Anterior cingulate cortex (tissue), 58 donors: Measurements from ENCODE around the gene PARN.
"Not testable (repeated sequence)": the region's sequence is repeated elsewhere in the genome, so short reads cannot be mapped to it uniquely, and the experiment has no call there.

Experiments
- DNase-seq, 58 donors: peaks; one replicate each; lab custom pipeline; 2025; lab: John Stamatoyannopoulos, UW

Gene PARN

GRCh38 chr16:14446796-14447195 lies 183.3 kb downstream of the PARN start:
- DNase-seq: no peak

GRCh38 chr16:14445937-14446715 lies 183.9 kb downstream of the PARN start:
- DNase-seq: peak in 1 of 58 donors; percentile 1

GRCh38 chr16:14444979-14445810 lies 184.9 kb downstream of the PARN start:
- DNase-seq: no peak

GRCh38 chr16:14441533-14441932 lies 188.5 kb downstream of the PARN start:
- DNase-seq: not testable (repeated sequence)

GRCh38 chr16:14438256-14438655 lies 191.8 kb downstream of the PARN start:
- DNase-seq: no peak

- DNase-seq: no peak
These were observed 192.6 kb downstream of the PARN start for GRCh38 chr16:14437426-14437825.

GRCh38 chr16:14436401-14436955 lies 193.6 kb downstream of the PARN start:
- DNase-seq: peak in 11 of 58 donors; percentile 4 to 42 (median 21)

GRCh38 chr16:14434860-14435259 lies 195.2 kb downstream of the PARN start:
- no peak for DNase-seq

- not testable (repeated sequence) for DNase-seq
These were observed 201.0 kb downstream of the PARN start for GRCh38 chr16:14428971-14429637.

GRCh38 chr16:14428043-14428442 lies 202.0 kb downstream of the PARN start:
- DNase-seq: peak in 2 of 58 donors; percentile 7 to 38

- peak in 45 of 58 donors; percentile 1 to 83 (median 39) for DNase-seq
These were observed 202.6 kb downstream of the PARN start for GRCh38 chr16:14427371-14427948.

GRCh38 chr16:14424595-14424994 lies 205.5 kb downstream of the PARN start:
- DNase-seq: peak in 1 of 58 donors; percentile 5

- DNase-seq: no peak
These were observed 206.7 kb downstream of the PARN start for GRCh38 chr16:14423344-14423743.

GRCh38 chr16:14420721-14421488 lies 209.2 kb downstream of the PARN start:
- DNase-seq: no peak

- DNase-seq: not testable (repeated sequence)
These were observed 209.8 kb downstream of the PARN start for GRCh38 chr16:14420243-14420642.

GRCh38 chr16:14419817-14420216 lies 210.2 kb downstream of the PARN start:
- no peak for DNase-seq

- no peak for DNase-seq
These were observed 211.2 kb downstream of the PARN start for GRCh38 chr16:14418795-14419225.

- DNase-seq: no peak
These were observed 213.9 kb downstream of the PARN start for GRCh38 chr16:14416184-14416583.

- no peak for DNase-seq
These were observed 214.8 kb downstream of the PARN start for GRCh38 chr16:14415291-14415690.
